Mesenchymal stem cell (in vitro differentiated cells and primary cell): ENCODE measurements around the gene PFDN1.

Source experiments
- DNase-seq: peaks from one replicate; pipeline ENCODE4 v3.0.0-alpha.2; 2013
- H2AFZ ChIP-seq: one replicate; pipeline ENCODE4 v1.6.1; 2013; ENCODE audit warnings: low read depth, mild to moderate bottlenecking, control low read depth, inconsistent platforms, low read length, moderate library complexity
- H2AK5ac ChIP-seq: 2 replicates; pipeline ENCODE4 v1.6.1; 2013; ENCODE audit warnings: low read length, moderate library complexity, mild to moderate bottlenecking, inconsistent platforms; ENCODE audit not compliant: severe bottlenecking
- H2BK120ac ChIP-seq: one replicate; pipeline ENCODE4 v1.6.1; 2013; ENCODE audit warnings: low read depth, mild to moderate bottlenecking, inconsistent platforms, low read length, moderate library complexity
- H2BK12ac ChIP-seq, 2 experiments: one replicate each; pipeline ENCODE4 v1.6.1; 2013; ENCODE audit warnings: inconsistent platforms in 2 of 2, low read length in 2 of 2, mild to moderate bottlenecking in 2 of 2, moderate library complexity in 2 of 2, control low read depth in 1 of 2
- H2BK15ac ChIP-seq: one replicate; pipeline ENCODE4 v1.6.1; 2013; ENCODE audit warnings: mild to moderate bottlenecking, low read depth, inconsistent platforms; ENCODE audit not compliant: poor library complexity, severe bottlenecking
- H2BK5ac ChIP-seq: 2 replicates; pipeline ENCODE4 v1.6.1; 2013; ENCODE audit warnings: low read depth, mild to moderate bottlenecking, low read length, control low read depth, inconsistent platforms; ENCODE audit not compliant: poor library complexity, severe bottlenecking
- H3K14ac ChIP-seq, 2 experiments: one replicate each; pipeline ENCODE4 v1.6.1; 2013; ENCODE audit warnings: inconsistent platforms in 2 of 2, low read length in 2 of 2, control low read depth in 1 of 2, mild to moderate bottlenecking in 1 of 2, moderate library complexity in 1 of 2
- H3K18ac ChIP-seq, 2 experiments: one replicate each; pipeline ENCODE4 v1.6.1; 2013; ENCODE audit warnings: inconsistent platforms in 2 of 2, low read length in 2 of 2, control low read depth in 1 of 2, low read depth in 1 of 2, mild to moderate bottlenecking in 1 of 2
- H3K23ac ChIP-seq, 2 experiments: one replicate each; pipeline ENCODE4 v1.6.1; 2013; ENCODE audit warnings: inconsistent platforms in 2 of 2, low read length in 2 of 2, mild to moderate bottlenecking in 2 of 2, moderate library complexity in 2 of 2, control low read depth in 1 of 2
- H3K27ac ChIP-seq: 2 replicates; pipeline ENCODE4 v1.5.1; 2013; ENCODE audit warnings: mild to moderate bottlenecking, moderate library complexity, low read length, control low read depth, inconsistent platforms; ENCODE audit not compliant: poor library complexity, severe bottlenecking
- H3K27me3 ChIP-seq, 2 experiments: 2 replicates each; pipeline versions ENCODE4 v1.6.1 to v1.7.0; 2013; ENCODE audit warnings: low read length in 2 of 2, mild to moderate bottlenecking in 2 of 2, moderate library complexity in 2 of 2, control low read depth in 1 of 2, inconsistent platforms in 1 of 2; ENCODE audit not compliant: control insufficient read depth in 1 of 2, insufficient read depth in 1 of 2
- H3K36me3 ChIP-seq, 2 experiments: 2 replicates each; pipeline versions ENCODE4 v1.6.1 to v1.7.0; 2013; ENCODE audit warnings: low read length in 2 of 2, control low read depth in 1 of 2, inconsistent platforms in 1 of 2, low read depth in 1 of 2, mild to moderate bottlenecking in 1 of 2; ENCODE audit not compliant: insufficient read depth in 2 of 2, control insufficient read depth in 1 of 2
- H3K4ac ChIP-seq, 2 experiments: one replicate each; pipeline ENCODE4 v1.6.1; 2013; ENCODE audit warnings: inconsistent platforms in 2 of 2, low read length in 2 of 2, mild to moderate bottlenecking in 2 of 2, moderate library complexity in 2 of 2, control low read depth in 1 of 2, low read depth in 1 of 2
- H3K4me1 ChIP-seq: 2 replicates; pipeline ENCODE4 v1.6.1; 2013; ENCODE audit warnings: low read depth, low read length, control low read depth; ENCODE audit not compliant: control insufficient read depth, insufficient read depth
- H3K4me2 ChIP-seq: 2 replicates; pipeline ENCODE4 v1.6.1; 2013; ENCODE audit warnings: low read length, mild to moderate bottlenecking, inconsistent platforms; ENCODE audit not compliant: poor library complexity, severe bottlenecking
- H3K4me3 ChIP-seq, 2 experiments: 2 replicates each; pipeline versions ENCODE4 v1.5.1 to v1.7.0; 2013; ENCODE audit warnings: low read length in 2 of 2, mild to moderate bottlenecking in 2 of 2, control low read depth in 1 of 2, low read depth in 1 of 2; ENCODE audit not compliant: insufficient read depth in 1 of 2
- H3K79me1 ChIP-seq: replicated peaks from 2 replicates; pipeline ENCODE4 v1.6.1; 2013; ENCODE audit warnings: mild to moderate bottlenecking, control low read depth, low read length, inconsistent platforms; ENCODE audit not compliant: poor library complexity, severe bottlenecking
- H3K9ac ChIP-seq: 2 replicates; pipeline ENCODE4 v1.7.0; 2013; ENCODE audit warnings: mild to moderate bottlenecking, low read length, moderate library complexity
- H3K9me3 ChIP-seq: 2 replicates; pipeline ENCODE4 v1.7.0; 2013; ENCODE audit warnings: mild to moderate bottlenecking, low read length; ENCODE audit not compliant: control insufficient read depth
- H4K8ac ChIP-seq: one replicate; pipeline ENCODE4 v1.6.1; 2013; ENCODE audit warnings: inconsistent platforms, mild to moderate bottlenecking, low read length, moderate library complexity
- H4K91ac ChIP-seq: one replicate; pipeline ENCODE4 v1.6.1; 2013; ENCODE audit warnings: mild to moderate bottlenecking, low read length, inconsistent platforms
- WGBS: methylation state at CpG from one replicate; pipeline ENCODE4 v1.1.7; 2013; ENCODE audit warnings: mixed read lengths; 5-methylcytosine and 5-hydroxymethylcytosine counted together

The PFDN1 gene

GRCh38 chr5:140213370-140213983 is 89.4 kb downstream of the PFDN1 start:
- Histone ChIP-seq H3K18ac (no peak overlapping the region), H3K4me1 (peaks cover 3% of the 10 kb centered on the region), H2AFZ (no peak overlapping the region), H2BK120ac (no peak overlapping the region), H3K4ac (no peak overlapping the region), H2BK12ac (no peak overlapping the region), H3K27ac (no peak overlapping the region), H2BK15ac (no peak overlapping the region), H3K27me3 (peaks cover 0 to 5% of the 10 kb centered on the region in 2 experiments), H3K9me3 (no peaks in the 10 kb centered on the region), H3K14ac (no peak overlapping the region), H3K4me3 (no peak overlapping the region), H3K36me3 (peaks cover 0 to 22% of the 10 kb centered on the region in 2 experiments), H4K8ac (no peak overlapping the region), H2BK5ac (no peak overlapping the region), H2AK5ac (no peak overlapping the region), H3K4me2 (no peak overlapping the region), H3K79me1 (peaks cover 7% of the 10 kb centered on the region), H3K9ac (no peak overlapping the region), H4K91ac (no peak overlapping the region), H3K23ac (no peak overlapping the region)
- no CpG with 5 or more reads among the region's 1 CpG for WGBS
- no peak for DNase-seq

GRCh38 chr5:140208065-140208464 is 94.8 kb downstream of the PFDN1 start:
- no peak overlapping the region for H2BK15ac ChIP-seq
- H3K4me1 ChIP-seq, result peaks cover 4% of the 10 kb centered on the region
- no peak overlapping the region for H3K4me2 ChIP-seq
- no peak overlapping the region for H2BK12ac ChIP-seq
- H2AFZ ChIP-seq, result no peak overlapping the region
- H3K14ac ChIP-seq, result no peak overlapping the region
- H3K27me3 ChIP-seq, result no peaks in the 10 kb centered on the region
- no peak overlapping the region for H4K8ac ChIP-seq
- H3K9ac ChIP-seq, result no peak overlapping the region
- H3K23ac ChIP-seq, result no peak overlapping the region
- no peak overlapping the region for H4K91ac ChIP-seq
- H2AK5ac ChIP-seq, result no peak overlapping the region
- H2BK120ac ChIP-seq, result no peak overlapping the region
- H3K4me3 ChIP-seq, result no peak overlapping the region
- no peak overlapping the region for H3K4ac ChIP-seq
- H3K9me3 ChIP-seq, result no peaks in the 10 kb centered on the region
- no peak overlapping the region for H3K18ac ChIP-seq
- no peak overlapping the region for H2BK5ac ChIP-seq
- H3K27ac ChIP-seq, result no peak overlapping the region
- H3K79me1 ChIP-seq, result peaks cover 6% of the 10 kb centered on the region
- DNase-seq, result no peak
- peaks cover 0 to 40% of the 10 kb centered on the region in 2 experiments for H3K36me3 ChIP-seq

GRCh38 chr5:140207250-140207964 is 95.5 kb downstream of the PFDN1 start:
- Histone ChIP-seq H3K36me3 (peaks cover 0 to 40% of the 10 kb centered on the region in 2 experiments), H3K4me1 (peaks cover 4% of the 10 kb centered on the region), H3K23ac (no peak overlapping the region), H2AFZ (no peak overlapping the region), H3K4ac (no peak overlapping the region), H3K9ac (no peak overlapping the region), H3K14ac (no peak overlapping the region), H3K27ac (peak overlapping the region; percentile 17), H3K27me3 (no peaks in the 10 kb centered on the region), H2BK15ac (no peak overlapping the region), H3K4me3 (no peak overlapping the region), H3K79me1 (peaks cover 6% of the 10 kb centered on the region), H2AK5ac (peak overlapping the region; percentile 73), H2BK12ac (no peak overlapping the region), H2BK5ac (no peak overlapping the region), H4K8ac (peak overlapping the region; percentile 54), H2BK120ac (no peak overlapping the region), H3K18ac (no peak overlapping the region), H3K4me2 (no peak overlapping the region), H4K91ac (no peak overlapping the region), H3K9me3 (no peaks in the 10 kb centered on the region)
- 100% methylated on average over 1 of the region's 2 CpGs for WGBS
- no peak for DNase-seq

- Histone ChIP-seq H2BK12ac (no peak overlapping the region), H3K79me1 (peaks cover 6% of the 10 kb centered on the region)
Measured at GRCh38 chr5:140205952-140206351, 96.9 kb downstream of the PFDN1 start.

More at GRCh38 chr5:140205952-140206351, 96.9 kb downstream of the PFDN1 start:
- Histone ChIP-seq H3K4me3 (no peak overlapping the region), H2BK15ac (no peak overlapping the region), H2BK120ac (no peak overlapping the region), H3K4me1 (peaks cover 4% of the 10 kb centered on the region), H2AK5ac (no peak overlapping the region), H3K14ac (no peak overlapping the region), H4K91ac (no peak overlapping the region), H4K8ac (no peak overlapping the region), H2AFZ (no peak overlapping the region), H3K36me3 (peaks cover 0 to 34% of the 10 kb centered on the region in 2 experiments), H3K4ac (no peak overlapping the region), H3K18ac (no peak overlapping the region), H3K23ac (no peak overlapping the region), H3K4me2 (no peak overlapping the region), H3K27me3 (no peaks in the 10 kb centered on the region), H3K27ac (no peak overlapping the region), H2BK5ac (no peak overlapping the region), H3K9me3 (no peaks in the 10 kb centered on the region), H3K9ac (no peak overlapping the region)
- DNase-seq, result no peak
- WGBS, result 76% methylated on average over 4 of the region's 4 CpGs
